GM18499 (cell line): ENCODE data around the gene KCNIP1.

Source experiments
- ATAC-seq: cut with Tn5 transposase; IDR thresholded peaks from one replicate; pipeline ENCODE4 v1.9.1; 2021; ENCODE audit warnings: moderate number of reproducible peaks; ENCODE audit not compliant: insufficient read depth, unreplicated experiment

The KCNIP1 gene

GRCh38 chr5:170622933-170623332 is 119.1 kb downstream of the KCNIP1 start:
- no peak for ATAC-seq

- ATAC-seq = no peak
Measured at GRCh38 chr5:170623576-170624181, 119.9 kb downstream of the KCNIP1 start.

GRCh38 chr5:170625221-170626165 is 121.7 kb downstream of the KCNIP1 start:
- ATAC-seq = no peak

- ATAC-seq = no peak
Measured at GRCh38 chr5:170626507-170627150, 122.8 kb downstream of the KCNIP1 start.

GRCh38 chr5:170627271-170627670 is 123.5 kb downstream of the KCNIP1 start:
- no peak for ATAC-seq

GRCh38 chr5:170628028-170628427 is 124.2 kb downstream of the KCNIP1 start:
- ATAC-seq = no peak

- ATAC-seq = no peak
Measured at GRCh38 chr5:170628691-170629565, 125.1 kb downstream of the KCNIP1 start.

GRCh38 chr5:170629566-170630175 is 125.9 kb downstream of the KCNIP1 start:
- no peak for ATAC-seq

GRCh38 chr5:170630226-170630625 is 126.4 kb downstream of the KCNIP1 start:
- ATAC-seq = no peak

- ATAC-seq = no peak
Measured at GRCh38 chr5:170630711-170631141, 126.9 kb downstream of the KCNIP1 start.

- ATAC-seq = no peak
Measured at GRCh38 chr5:170631466-170632195, 127.8 kb downstream of the KCNIP1 start.

GRCh38 chr5:170632266-170632984 is 128.6 kb downstream of the KCNIP1 start:
- ATAC-seq = no peak

- ATAC-seq = no peak
Measured at GRCh38 chr5:170632985-170633234, 129.1 kb downstream of the KCNIP1 start.

GRCh38 chr5:170633235-170634081 is 129.6 kb downstream of the KCNIP1 start:
- ATAC-seq = no peak

GRCh38 chr5:170634256-170634990 is 130.6 kb downstream of the KCNIP1 start:
- no peak for ATAC-seq

GRCh38 chr5:170635706-170636105 is 131.9 kb downstream of the KCNIP1 start:
- no peak for ATAC-seq

- no peak for ATAC-seq
Measured at GRCh38 chr5:170636206-170636605, 132.4 kb downstream of the KCNIP1 start.
